Measurements from ENCODE around the gene G6PD. TPM values are rescaled to one million over a fixed set of nuclear protein-coding genes. Genes with fewer than 3 reads are reported as not detected.
A peak's percentile ranks its signal among the peaks of the same experiment; 100 is the strongest.
"Not testable (repeated sequence)": the region's sequence is repeated elsewhere in the genome, so short reads cannot be mapped to it uniquely, and the experiment has no call there.

Gene G6PD
- total RNA-seq, 4 donors from 2014 or later, result 14.0 to 65.2 (median 43.1) TPM

DNA sequence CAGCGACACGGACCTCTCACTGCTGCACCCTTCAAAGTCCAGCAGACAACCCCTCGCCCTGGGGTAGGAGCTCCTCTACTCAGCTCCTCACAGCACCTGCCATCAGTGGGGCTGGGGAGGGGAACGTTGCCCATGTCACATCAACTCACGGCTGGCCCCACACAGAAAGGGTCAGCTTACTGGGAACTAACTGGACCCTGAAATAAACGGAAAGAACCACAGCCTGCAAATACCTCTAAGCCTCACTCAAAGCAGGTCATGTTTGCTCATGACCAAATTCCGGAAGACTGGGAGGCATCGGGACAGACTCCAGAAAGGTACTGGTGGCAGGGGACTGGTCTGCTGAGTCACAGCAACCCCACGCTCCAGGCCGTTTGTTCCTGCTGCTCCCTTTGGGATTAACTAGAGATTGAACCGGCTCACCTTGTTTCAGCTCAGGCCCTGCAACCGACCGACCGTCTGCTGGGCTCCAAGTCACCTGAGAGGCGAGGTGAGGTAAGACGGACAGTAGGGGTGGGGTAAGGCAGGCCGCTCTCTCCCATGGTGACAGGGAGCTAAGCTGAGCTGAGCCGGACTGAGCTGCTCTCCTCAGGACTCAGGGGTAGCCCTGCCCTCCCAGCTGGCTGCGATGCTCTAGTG lies 5.6 kb downstream of the G6PD start:
- H3K27ac ChIP-seq, result peak overlapping the region in 1 of 4 donors; percentile 58

DNA sequence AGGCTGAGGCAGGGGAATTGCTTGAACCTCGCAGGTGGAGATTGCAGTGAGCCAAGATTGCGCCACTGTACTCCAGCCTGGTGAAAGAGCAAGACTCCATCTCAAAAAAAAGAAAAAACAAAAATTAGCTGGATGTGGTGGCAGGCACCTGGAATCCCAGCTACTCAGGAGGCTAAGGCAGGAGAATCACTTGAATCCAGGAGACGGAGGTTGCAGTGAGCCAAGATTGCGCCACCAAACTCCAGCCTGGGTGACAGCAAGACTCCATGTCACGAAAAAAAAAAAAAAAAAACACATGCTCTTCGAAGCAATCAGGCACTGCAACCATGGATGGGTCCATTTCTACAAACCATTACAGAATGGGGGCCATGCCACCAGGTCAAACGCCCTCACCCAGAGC lies 6.3 kb downstream of the G6PD start:
- H3K36me3 ChIP-seq, H3K9me3 ChIP-seq, DNase-seq, H3K4me3 ChIP-seq, H3K27me3 ChIP-seq, H3K27ac ChIP-seq, H3K4me1 ChIP-seq: not testable (repeated sequence)

More for the DNA sequence above, 5.6 kb downstream of the G6PD start:
- DNase-seq, result no peak
- H3K4me3 ChIP-seq, result no peak overlapping the region
- H3K9me3 ChIP-seq, result no peaks in the 10 kb centered on the region
- TF ChIP-seq, protein P1, sequence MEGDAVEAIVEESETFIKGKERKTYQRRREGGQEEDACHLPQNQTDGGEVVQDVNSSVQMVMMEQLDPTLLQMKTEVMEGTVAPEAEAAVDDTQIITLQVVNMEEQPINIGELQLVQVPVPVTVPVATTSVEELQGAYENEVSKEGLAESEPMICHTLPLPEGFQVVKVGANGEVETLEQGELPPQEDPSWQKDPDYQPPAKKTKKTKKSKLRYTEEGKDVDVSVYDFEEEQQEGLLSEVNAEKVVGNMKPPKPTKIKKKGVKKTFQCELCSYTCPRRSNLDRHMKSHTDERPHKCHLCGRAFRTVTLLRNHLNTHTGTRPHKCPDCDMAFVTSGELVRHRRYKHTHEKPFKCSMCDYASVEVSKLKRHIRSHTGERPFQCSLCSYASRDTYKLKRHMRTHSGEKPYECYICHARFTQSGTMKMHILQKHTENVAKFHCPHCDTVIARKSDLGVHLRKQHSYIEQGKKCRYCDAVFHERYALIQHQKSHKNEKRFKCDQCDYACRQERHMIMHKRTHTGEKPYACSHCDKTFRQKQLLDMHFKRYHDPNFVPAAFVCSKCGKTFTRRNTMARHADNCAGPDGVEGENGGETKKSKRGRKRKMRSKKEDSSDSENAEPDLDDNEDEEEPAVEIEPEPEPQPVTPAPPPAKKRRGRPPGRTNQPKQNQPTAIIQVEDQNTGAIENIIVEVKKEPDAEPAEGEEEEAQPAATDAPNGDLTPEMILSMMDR (IDR thresholded peaks at IDR 0.05), result no peak
- no peak for TF ChIP-seq POLR2A (IDR thresholded peaks at IDR 0.05)
- H3K4me1 ChIP-seq, result peaks cover 0 to 8% (median 0%) of the 10 kb centered on the region in 4 donors
- no peaks in the 10 kb centered on the region for H3K27me3 ChIP-seq
- H3K36me3 ChIP-seq, result peaks cover 0 to under 1% (median 0%) of the 10 kb centered on the region in 3 donors

DNA sequence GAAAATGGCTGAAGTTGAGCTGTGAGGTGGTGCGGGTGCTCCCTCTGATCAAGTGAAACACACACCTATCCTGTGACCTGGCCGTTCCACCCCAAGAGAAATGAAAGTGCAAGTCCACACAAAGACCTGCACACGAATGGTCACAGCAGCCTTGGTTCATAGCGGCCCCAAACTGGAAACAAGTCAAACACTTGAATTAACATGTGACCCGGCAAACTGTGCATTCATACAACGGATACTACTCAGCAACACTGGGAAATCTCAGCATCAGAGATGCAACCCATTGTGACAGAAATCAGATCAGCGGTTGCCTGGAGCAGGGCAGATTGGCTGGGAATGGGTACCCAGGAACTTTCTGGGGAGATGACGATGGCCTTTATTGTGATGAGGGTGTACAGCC lies 7.6 kb downstream of the G6PD start:
- H3K27ac ChIP-seq, result no peak overlapping the region
- H3K9me3 ChIP-seq, result no peaks in the 10 kb centered on the region
- no peaks in the 10 kb centered on the region for H3K27me3 ChIP-seq
- no peak for TF ChIP-seq POLR2A (IDR thresholded peaks at IDR 0.05)
- TF ChIP-seq, protein P1 (IDR thresholded peaks at IDR 0.05), result no peak
- H3K36me3 ChIP-seq, result peaks cover 0 to 4% (median 0%) of the 10 kb centered on the region in 3 donors
- H3K4me3 ChIP-seq, result no peak overlapping the region
- H3K4me1 ChIP-seq, result peaks cover 0 to 10% (median 3%) of the 10 kb centered on the region in 4 donors
- DNase-seq, result no peak

DNA sequence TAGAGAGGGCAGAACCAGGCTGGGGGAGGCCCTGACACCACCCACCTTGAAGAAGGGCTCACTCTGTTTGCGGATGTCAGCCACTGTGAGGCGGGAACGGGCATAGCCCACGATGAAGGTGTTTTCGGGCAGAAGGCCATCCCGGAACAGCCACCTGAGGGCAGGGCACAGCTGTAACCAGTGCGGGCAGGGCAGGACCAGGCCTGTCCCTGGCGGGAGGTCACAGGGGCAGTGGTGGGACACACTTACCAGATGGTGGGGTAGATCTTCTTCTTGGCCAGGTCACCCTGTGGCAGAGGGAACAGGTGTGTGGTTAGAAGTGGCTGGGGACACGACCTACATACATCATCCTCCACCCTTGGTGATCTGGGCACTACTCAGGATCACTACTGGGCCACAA lies 10.8 kb downstream of the G6PD start:
- no peak for TF ChIP-seq POLR2A (IDR thresholded peaks at IDR 0.05)
- TF ChIP-seq, protein P1 (IDR thresholded peaks at IDR 0.05), result no peak
- no peak for DNase-seq
- Histone ChIP-seq H3K4me3 (no peak overlapping the region), H3K9me3 (no peaks in the 10 kb centered on the region), H3K27ac (no peak overlapping the region), H3K4me1 (peaks cover 0 to 6% (median 2%) of the 10 kb centered on the region in 4 donors), H3K27me3 (no peaks in the 10 kb centered on the region), H3K36me3 (peaks cover 0 to 14% (median 0%) of the 10 kb centered on the region in 3 donors)

DNA sequence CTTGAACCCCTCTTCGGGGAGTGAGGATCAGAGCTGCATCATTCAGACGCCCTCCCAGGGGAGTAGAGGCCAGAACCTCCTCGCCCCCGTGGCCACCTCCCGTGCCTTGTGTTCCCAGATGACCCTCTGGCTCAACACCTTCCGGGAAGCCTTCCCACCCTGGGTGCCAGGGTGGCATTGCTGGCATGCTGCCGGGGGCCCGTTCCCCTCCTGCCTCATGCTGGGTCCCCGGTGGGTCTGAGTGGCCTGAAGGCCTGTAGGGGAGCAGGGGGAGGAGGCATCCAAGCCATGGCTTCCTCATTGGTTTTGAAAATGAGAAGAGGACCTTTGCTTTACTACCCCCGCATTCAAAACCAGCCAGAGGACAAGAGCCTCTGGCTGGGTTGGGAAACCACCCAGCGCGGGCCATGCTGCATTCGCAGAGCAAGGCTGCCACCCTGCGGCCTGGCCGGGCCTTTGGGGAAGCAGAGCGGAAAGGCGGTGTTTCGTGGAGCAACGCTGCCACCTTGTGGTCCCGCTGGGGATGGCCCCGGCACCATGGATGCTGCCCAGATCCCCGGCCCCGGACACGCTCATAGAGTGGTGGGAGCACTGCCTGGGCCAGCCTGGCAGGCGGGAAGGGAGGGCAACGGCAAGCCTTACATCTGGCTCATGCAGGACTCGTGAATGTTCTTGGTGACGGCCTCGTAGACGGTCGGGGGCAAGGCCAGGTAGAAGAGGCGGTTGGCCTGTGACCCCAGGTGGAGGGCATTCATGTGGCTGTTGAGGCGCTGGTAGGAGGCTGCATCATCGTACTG lies 11.9 kb downstream of the G6PD start:
- Histone ChIP-seq H3K9me3 (no peaks in the 10 kb centered on the region), H3K27me3 (no peaks in the 10 kb centered on the region), H3K27ac (peak overlapping the region in 1 of 4 donors; percentile 32), H3K4me1 (peaks cover 0 to 6% (median 2%) of the 10 kb centered on the region in 4 donors), H3K36me3 (peaks cover 0 to 14% (median 0%) of the 10 kb centered on the region in 3 donors), H3K4me3 (no peak overlapping the region)
- peak; percentile 88 to 94 (median 89) for DNase-seq
- TF ChIP-seq, protein P1 (IDR thresholded peaks at IDR 0.05), result peak; percentile 89 to 100 (median 99)
- TF ChIP-seq POLR2A (IDR thresholded peaks at IDR 0.05), result peak in 1 of 2 donors; percentile 36

DNA sequence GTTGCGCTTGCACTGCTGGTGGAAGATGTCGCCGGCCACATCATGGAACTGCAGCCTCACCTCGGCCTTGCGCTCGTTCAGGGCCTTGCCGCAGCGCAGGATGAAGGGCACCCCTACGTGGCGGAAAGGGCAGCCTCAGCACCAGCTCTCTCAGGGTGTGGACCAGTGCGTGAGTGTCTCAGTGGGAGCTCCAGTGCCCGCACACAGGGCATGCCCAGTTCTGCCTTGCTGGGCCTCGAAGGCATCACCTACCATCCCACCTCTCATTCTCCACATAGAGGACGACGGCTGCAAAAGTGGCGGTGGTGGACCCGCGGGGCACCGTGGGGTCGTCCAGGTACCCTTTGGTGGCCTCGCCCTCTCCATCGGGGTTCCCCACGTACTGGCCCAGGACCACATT lies 14.0 kb downstream of the G6PD start:
- DNase-seq, result no peak
- peaks cover 0 to 14% (median 0%) of the 10 kb centered on the region in 3 donors for H3K36me3 ChIP-seq
- H3K27me3 ChIP-seq, result no peaks in the 10 kb centered on the region
- H3K4me1 ChIP-seq, result peaks cover 0 to 6% (median 2%) of the 10 kb centered on the region in 4 donors
- no peak overlapping the region for H3K4me3 ChIP-seq
- TF ChIP-seq, protein P1 (IDR thresholded peaks at IDR 0.05), result no peak
- no peak for TF ChIP-seq POLR2A (IDR thresholded peaks at IDR 0.05)
- no peaks in the 10 kb centered on the region for H3K9me3 ChIP-seq
- no peak overlapping the region for H3K27ac ChIP-seq
